Thyroid gland (tissue), 4 donors: ENCODE results near the gene POLR2B.

Experiments used
- POLR2A ChIP-seq, 2 donors: fragments of 450-650 bp; IDR thresholded peaks; one replicate each; pipeline ENCODE4 v1.6.1; 2017; ENCODE audit warnings: antibody characterized with exemption in 2 of 2, mild to moderate bottlenecking in 2 of 2, moderate library complexity in 1 of 2
- TF ChIP-seq, protein P1 (sequence below), 6 experiments: fragments of 200-600 bp in 3 of 6; fragments of 450-650 bp in 3 of 6; sonication (generic) in 3 of 6; IDR thresholded peaks; one replicate each; pipeline ENCODE4 v1.5.1; 2016 to 2019; ENCODE audit warnings: antibody characterized with exemption in 6 of 6, mild to moderate bottlenecking in 2 of 6, inconsistent platforms in 1 of 6, moderate library complexity in 1 of 6

DNA sequence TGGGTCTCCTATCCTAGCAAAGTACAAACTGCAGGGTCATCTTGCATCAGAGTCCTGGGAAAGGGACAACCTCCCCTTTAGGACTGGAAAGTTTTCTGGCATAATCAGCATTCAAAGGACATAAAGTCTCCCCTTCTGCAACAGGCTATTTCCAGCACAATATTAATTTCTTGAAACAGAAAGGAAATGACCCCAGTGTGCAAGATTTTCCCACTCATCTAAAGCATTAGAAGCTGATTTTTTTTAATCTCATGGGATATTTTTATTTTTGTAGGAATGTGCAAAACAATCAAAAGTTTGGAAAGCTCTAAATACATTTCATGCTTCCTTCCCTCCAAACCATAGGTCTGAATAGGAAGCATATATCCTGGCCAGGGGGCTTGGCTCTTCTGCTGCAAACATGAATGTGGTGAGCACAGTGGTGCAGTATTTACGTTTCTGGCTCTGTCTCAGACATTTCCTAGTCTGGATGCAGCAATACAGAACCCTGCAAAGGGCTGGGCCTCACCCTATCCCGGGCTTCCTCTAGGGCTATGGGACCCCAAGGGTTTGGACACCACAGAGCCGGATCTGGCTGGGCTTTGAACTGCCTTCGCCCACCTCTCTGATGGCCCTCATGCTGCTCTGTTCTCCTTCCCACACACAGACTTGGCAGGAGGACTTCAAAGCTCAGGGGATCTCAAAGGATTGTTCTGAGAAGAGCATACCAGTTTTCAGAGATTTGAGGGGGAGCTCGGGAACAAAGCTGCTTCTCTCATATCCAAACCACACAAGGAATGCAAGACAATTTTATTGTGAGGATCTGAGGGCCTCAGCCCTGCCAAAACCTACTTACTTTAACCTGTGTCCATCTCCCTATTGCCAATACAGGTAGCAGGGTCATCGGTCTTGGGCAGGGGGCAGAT, 64.9 kb downstream of the POLR2B start:
- TF ChIP-seq POLR2A (IDR thresholded peaks at IDR 0.05) = no peak
- TF ChIP-seq, protein P1, sequence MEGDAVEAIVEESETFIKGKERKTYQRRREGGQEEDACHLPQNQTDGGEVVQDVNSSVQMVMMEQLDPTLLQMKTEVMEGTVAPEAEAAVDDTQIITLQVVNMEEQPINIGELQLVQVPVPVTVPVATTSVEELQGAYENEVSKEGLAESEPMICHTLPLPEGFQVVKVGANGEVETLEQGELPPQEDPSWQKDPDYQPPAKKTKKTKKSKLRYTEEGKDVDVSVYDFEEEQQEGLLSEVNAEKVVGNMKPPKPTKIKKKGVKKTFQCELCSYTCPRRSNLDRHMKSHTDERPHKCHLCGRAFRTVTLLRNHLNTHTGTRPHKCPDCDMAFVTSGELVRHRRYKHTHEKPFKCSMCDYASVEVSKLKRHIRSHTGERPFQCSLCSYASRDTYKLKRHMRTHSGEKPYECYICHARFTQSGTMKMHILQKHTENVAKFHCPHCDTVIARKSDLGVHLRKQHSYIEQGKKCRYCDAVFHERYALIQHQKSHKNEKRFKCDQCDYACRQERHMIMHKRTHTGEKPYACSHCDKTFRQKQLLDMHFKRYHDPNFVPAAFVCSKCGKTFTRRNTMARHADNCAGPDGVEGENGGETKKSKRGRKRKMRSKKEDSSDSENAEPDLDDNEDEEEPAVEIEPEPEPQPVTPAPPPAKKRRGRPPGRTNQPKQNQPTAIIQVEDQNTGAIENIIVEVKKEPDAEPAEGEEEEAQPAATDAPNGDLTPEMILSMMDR (IDR thresholded peaks at IDR 0.05) = no peak
